GM19240 (cell line): ENCODE measurements around the gene TFDP1.
"Not testable (repeated sequence)": the region's sequence is repeated elsewhere in the genome, so short reads cannot be mapped to it uniquely, and the experiment has no call there.

Experiments used
- DNase-seq: peaks from one replicate; pipeline ENCODE4 v3.0.0; 2011; ENCODE audit warnings: low spot score; ENCODE audit not compliant: insufficient read length

The TFDP1 gene

DNA sequence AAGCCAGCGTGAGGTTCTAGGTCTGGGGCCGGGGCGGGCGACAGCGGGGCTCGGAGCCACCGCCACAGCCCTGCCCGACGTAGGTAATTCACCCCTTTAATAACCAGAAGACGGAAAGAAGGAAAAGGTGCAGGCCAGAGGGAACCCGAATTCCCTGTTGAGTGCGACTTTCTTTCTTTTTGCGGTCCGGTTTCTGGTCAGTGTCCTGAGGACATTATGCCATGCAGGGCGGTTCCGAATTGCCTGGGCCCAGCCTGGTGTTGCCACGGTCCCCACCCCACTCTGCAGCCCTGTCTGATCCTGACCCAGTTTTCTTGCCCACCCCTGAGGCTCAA is 18.4 kb upstream of the TFDP1 start:
- no peak for DNase-seq

DNA sequence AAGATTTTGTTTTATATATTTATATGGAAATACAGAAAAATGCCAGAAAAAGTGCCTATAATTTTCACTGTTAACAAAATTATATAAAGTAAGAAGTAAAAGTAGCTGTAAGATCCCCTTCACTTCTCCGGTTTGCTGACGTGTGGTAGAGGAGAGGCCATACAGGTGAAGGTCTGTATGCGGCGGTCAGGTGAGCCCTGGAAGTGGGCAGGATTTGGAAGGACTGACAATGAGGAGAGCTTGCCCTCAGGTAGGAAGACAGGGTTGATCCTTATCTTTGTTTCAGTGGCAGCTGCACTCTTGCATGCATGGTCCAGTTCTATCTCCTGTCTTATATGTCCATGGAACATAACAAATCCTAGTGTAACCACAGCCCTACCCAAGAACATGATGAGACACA is 16.9 kb upstream of the TFDP1 start:
- DNase-seq: no peak

DNA sequence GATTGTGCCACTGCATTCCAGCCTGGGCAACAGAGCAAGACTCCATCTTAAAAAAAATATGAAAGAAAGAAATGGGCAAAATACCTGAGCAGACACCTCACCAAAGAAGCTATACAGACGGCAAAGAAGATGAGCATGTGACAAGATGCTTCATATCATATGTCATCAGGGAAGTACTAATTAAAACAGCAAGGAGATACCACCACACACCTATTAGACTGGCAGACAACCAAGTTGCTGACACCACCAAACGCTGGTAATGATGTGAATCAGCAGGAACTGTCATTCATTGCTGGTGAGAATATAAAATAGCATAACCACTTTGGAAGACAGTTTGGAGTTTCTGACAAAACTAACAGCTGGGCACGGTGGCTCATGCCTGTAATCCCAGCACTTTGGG is 11.5 kb upstream of the TFDP1 start:
- DNase-seq: no peak

DNA sequence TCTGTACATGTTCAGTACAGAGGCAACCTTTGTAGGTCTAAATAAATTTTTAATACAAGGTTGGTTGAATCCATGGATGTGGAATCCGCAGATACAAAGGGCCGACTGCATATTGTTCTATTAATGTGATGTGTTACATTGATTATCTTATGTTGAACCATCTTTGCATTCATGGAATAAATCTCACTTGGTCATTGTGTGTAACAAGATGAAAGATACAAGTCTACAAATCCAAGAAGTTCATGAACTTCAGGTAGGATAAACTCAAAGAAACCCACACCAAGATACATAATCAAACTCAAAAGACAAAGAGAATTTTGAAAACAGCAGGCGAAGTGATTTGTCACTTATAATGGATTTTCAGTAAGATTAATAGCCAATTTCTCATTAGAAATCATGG is 8.0 kb upstream of the TFDP1 start:
- no peak for DNase-seq

DNA sequence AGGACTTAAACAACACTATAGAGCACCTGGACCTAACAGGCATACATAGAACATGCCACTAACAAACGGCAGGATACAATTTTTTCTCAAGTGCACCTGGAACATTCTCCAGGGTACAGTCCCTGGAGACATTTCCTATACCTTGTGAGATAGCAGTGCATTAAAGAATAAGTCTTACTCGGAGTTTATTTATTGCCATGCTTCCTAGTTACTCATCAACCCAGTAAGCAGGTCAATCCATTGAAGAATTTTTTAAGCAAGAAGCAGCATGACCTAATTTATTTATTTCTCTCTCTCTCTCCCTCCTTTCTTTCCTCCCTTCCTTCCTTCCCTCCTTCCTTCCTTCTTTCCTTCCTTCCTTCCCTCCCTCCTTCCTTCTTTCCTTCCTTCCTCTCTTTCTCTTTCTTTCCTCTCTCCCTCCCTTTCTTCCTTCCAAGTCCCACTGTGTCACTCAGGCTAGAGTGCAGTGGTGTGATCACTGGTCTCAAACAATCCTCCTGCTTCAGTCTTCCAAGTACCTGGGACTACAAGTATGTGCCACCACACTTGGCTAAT is 6.6 kb upstream of the TFDP1 start:
- DNase-seq: no peak

DNA sequence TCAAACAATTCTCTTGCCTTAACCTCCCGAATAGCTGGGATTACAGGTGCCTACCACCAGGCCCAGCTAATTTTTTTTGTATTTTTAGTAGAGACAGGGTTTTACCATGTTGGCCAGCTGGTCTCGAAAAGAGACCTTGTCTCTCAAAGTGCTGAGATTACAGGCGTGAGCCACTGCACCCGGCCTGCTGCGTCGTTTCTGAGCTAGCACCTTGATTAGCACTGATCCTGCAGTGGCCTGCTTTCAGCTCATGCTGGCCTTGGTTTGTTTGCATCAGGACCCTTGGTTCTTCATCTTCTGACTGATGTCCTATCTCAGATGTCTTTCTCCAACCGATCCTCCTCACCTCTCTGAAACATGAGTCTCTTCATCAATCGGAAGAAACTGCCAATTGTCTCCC is 4.9 kb upstream of the TFDP1 start:
- no peak for DNase-seq

DNA sequence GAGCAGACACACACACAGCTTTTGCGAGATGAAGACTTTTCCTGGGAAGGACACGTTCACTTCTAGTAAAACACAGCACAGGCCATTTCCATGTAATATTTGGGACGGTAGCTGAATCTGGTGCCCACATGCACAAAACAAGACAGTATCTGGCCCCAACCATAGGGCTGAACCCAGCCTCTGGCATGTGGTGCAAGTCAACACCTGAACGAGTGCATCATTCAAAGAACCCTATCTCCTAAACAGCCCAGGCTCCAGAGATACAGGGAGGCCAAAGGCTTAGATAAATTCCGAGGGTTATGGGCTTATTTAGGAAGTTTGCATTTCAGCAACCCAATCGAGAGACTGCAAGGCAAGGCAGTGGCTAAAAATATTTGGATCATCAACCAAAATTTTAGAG is 2.7 kb upstream of the TFDP1 start:
- no peak for DNase-seq

DNA sequence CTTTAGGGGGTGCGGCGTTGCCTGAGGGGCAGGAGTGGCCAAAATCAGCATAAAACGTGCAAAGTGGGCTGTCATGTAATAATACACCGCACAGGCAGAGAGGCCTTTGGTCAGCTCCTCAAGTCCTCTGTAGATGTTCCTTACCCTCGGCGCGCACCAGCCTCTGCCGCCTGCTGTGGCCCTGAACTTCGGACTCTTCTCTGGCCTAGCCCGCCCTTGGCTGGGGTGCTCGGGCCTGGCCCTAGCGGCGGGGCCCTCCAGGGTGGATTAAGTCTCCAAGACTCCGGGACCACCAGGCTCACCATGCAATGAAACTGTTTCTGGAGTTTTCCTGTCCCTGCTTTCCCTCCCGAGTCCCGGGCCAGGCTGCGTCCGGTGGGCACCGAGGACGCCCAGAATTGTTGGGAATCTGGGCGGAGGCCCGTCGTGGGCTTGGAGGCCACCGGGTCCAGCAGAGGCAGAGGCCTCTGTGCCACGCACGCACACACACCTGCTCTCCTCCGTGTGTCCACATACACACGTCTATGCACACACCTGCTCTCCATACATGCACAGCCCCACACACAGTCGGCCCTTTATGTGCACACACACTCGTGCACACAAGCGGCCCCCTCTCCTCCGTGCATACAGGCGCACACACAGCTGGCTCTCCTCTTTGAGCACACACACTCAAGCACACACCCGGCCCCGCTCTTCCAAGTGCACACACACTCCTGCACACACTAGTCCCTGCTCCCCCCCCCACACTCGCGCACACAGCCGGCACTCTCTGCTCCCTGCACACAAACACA is 1.5 kb upstream of the TFDP1 start:
- DNase-seq: no peak

DNA sequence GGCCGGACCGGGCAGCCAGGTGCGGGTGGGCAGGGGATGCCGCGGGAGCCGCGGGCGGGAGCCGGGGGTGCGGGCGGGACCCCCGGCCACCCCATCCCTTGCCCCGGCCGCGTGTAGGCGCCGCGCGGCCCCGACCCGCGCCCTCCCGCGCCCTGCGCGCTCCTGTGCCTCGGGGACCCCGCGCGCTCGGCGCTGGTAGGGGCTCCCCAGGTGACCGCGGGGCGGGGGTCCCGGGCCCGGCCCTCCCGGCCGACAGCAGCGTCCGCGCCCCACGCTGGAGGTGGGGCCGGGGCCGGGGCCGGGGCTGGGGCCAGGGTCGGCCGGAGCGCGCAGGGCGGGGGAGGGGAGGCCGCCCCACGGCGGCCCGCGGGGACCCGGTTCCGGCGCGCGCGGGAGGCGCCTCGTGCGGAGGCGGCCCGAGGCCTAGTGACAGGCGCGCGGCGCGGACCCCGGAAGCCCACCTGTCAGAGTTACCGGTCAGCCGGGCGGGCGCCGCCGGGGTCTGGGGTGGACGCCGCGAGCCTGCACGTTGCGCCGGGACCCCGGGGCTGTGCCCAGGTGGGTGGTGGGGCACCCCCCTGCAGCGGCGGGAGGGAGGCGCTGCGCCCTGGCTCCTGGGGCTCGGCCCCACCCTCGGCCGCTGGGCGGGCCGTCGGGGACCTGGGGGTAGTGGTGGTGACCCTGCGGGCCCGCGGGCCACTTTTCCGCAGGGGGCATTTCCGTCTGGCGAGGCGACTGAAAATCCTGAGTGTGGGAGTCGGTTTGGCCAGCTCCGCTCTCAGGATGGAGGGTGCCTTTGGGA is 518 bp downstream of the TFDP1 start:
- DNase-seq: no peak

DNA sequence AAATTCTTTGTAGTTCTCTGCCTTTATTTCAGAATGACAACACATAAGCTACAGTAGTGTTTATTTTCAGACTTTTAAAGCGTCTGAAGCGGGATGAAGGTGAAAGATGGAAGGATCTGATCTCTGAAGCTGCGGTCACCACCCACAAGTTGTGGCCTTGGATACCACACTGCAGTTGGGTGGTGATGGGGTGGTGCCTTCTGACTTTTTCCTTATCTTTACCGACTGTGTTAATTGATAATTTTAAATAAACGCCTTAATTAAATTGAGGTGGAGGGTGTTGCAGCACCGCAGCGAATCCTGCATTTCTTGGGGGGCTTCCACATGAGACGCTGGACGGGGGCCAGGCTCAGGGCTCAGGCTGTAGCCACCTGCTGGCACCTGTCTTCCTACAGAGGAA is 1.3 kb downstream of the TFDP1 start:
- no peak for DNase-seq

DNA sequence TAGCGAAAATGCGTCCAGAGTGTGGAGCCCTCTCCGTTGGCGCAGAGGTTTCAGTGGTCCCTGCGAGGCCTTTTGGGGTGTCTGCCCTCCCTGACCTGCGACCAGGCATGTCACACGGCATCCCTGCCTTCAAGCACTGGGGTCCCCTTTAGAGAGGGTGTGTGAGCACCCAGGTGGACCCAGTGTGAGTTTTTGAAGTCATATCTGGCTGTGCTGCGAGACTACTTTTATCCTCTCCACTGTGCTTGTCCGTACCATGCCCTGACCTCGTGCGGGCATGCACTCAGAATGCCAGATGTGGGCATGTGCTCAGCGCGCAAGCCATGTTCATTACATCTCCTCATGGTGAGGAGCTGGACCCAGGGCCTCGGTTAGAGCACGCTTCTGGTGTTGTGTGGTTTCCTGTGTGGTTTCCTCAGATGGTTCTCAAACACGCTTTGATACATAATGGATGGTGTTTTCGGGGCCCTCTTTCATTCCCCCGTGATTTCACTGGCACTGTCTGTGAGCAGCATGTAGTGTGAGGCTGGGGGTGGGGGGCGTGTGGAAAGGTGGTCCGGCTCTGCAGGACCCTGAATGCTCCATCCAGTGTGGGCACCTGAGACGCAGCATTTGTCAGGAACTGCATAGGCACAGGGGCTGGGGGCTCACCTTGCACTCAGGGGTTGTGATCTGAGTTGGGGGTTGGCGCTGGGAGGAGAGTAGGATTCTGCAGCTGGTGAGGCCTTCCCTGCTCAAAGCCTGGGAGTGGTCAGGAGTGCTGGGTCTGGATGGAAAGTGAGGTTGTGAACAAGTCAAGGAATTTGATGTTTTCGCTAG is 2.3 kb downstream of the TFDP1 start:
- no peak for DNase-seq

DNA sequence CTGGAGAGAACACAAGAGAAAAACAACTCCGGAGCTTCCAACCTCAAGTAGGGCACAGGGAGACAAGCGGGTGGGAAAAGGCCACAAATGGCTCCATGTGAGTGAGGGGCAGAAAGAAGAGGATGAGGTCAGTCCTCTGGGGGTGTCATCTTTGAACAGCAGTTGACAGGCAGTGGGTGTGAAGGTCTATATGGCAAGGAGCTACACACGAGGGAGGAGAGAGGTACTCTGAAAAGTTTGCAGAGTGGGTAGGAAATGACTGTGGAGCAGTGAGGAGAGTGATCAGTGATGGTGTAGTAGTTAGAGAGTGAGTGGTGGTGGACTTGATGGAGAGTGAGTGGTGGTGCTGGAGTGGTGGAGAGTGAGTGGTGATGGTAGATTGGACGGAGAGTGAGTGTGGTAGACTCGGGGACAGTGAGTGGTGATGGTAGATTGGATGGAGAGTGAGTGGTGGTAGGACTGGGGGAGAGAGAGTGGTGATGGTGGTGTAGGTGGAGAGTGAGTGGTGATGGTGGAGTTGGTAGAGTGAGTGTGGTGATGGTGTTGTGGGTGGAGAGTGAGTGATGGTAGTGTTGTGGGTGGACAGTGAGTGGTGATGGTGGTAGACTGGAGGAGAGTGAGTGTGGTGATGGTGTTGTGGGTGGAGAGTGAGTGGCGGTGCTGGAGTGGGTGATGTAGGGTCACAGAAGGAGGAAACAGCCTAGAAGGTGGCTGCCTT is 4.0 kb downstream of the TFDP1 start:
- no peak for DNase-seq

DNA sequence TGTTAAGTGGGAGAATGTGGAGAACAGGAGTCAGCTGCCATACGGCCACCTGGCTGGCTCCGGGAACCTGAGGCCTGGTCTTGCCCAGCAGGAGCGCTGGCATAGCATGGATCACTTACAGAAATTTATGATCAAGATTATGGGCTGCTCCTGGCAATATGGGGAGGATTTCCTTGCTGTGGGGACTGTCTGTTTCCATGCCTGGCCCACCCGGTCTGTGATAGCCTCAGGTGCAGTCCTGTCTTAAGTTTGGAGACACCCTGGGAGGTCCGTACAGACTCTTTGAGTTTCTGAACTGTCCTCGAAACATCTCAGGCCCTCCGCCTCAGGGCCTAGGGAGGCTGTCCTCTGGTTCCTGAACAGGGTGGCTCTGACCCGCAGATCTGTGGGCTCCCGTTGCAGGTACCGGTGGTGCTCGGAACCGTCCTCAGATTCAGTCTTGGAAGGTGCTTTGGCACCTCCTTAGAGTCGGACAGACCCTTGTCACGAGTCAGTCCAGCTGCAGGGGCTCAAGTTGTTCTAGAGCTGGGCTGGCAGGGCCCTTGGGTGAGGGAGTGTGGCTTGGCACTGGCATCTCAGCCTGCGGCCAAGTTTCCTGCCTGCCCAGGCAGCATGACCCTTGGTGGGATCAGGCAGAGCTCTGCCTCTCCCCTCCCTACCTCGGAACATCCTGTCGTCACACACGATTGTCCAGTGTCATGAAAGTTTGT is 4.9 kb downstream of the TFDP1 start:
- DNase-seq: no peak

DNA sequence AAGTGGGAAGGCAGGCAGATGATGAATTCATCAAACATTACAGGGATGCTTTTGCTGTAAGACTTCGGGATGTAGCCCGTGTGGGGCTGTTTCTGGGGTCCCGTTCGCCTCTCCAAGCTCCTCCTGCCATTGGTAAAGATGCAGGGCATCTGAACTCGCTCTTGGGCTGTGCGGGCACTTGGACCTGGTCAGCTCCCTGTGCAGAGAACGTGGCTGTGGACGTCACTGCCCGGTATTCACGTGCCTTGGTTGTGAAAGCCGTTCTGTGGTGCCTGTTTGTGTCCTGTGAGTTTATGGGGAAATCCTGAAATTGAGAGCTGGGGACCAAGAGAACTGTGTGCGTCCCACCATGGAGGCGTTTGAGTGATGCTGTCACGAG is 5.4 kb downstream of the TFDP1 start:
- DNase-seq: no peak

DNA sequence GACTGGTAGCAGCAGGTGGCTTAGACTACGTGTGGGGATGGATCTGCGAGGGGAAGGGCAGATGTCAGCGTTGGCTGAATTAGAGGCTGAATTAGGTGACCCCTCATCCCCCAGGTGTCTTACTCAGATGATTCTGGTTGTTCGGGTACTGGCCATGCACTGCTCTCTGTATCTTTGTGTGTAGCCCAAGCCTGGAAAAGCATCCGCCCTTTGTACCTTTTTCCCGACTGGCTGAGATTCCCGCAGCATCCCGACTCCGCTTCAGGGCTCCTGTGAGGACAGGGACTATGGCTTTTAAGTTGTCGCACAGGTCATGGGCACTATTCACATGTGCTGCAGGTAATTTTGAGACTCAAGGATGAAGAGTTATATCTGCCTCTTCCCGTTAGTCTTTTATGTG is 7.2 kb downstream of the TFDP1 start:
- DNase-seq: no peak

DNA sequence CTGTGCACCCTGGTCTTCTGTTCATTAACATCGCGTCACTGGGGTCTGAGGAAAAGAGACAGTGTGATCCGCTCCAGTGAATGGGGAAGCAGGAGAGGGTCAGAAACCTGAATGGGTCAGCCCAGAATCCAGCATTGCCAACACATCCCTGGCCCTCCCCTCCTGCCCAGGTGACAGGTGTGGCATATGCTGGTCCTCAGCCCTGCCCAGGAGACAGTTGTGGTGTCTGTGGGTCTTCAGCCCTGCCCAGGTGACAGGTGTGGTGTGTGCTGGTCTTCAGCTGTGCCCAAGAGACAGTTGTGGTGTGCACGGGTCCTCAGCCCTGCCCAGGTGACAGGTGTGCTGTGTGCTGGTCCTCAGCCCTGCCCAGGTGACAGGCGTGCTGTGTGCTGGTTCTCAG is 8.0 kb downstream of the TFDP1 start:
- DNase-seq: no peak

DNA sequence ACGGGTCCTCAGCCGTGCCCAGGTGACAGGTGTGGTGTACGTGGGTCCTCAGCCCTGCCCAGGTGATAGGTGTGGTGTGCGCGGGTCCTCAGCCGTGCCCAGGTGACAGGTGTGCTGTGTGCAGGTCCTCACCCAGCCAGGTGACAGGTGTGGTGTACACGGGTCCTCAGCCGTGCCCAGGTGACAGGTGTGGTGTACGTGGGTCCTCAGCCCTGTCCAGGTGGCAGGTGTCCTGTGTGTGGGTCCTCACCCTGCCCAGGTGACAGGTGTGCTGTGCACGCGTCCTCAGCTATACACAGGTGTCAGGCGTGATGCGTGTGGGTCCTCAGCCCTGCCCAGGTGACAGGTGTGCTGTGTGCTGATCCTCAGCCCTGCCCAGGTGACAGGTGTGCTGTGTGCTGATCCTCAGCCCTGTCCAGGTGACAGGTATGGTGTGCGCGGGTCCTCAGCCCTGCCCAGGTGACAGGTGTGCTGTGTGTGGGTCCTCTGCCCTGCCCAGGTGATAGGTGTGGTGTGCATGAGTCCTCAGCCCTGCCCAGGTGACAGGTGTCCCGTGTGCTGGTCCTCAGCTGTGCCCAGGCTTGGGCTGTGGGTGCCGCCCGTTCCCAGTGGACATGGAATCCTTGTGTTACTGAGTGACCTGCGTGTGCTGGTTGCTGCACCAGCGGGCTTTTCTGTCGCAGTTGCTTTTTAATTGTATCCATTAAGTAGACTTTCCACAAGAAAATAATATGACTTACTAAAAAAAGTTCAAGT is 9.7 kb downstream of the TFDP1 start:
- not testable (repeated sequence) for DNase-seq

DNA sequence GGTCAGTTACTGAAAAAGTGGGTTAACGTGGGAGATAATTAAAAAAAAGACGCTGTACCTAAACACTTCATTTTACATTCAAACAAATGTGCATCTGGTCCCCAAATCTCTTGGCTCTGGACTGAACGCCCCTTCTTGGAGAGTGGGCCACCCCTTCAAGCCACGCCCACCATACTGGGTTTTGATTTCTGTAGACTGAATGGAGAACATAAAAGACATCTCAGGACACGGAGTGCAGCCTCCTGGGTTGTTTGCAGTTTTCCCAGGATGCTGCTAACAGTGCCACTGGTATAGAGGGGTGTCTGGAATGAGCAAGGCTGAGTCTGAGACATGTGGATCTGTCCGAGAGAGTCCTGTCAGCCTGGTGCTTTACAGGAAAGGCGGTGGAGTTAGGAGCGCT is 10.6 kb downstream of the TFDP1 start:
- no peak for DNase-seq

DNA sequence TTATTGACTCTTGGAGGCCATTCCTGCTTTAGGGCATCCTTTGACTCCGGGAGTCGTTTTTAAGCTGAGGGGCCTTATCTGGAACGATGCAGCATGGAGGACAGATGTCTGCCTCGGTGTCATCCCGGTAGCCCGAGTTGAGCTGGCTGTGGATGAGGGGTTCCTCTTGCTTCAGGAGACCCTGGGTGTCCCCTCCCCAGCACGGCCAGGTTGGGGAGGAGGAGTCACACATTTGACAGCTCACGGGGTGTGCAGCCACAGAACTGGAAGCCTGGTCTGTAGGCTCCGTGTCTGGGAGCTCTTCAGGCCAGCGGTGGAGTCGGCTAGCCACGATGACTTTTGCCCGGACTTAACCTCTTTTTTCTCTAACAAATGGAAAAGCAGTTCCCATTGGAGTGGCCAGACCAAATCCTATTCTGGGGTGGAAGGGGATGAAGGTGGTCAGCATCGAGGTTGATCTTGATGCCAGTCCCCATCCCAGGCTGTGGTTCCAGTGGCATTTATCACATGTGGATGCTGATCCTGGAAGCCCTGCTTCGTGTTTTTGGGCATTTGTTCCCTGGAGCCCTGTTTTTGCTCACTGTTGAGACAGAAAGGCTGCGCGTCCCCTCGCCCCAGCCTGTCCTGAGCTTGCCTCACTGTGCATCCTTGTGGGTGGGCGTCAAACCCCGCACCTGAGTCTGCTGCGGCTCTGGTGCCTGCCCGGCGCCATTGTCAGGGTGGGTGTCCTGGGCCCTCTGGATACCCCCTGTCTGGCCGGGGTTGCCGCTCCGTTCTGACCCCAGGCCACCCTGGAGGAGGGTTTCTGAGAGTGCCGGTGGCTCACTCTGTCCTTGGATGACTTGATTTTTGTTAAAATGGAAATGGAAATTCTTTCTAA is 12.0 kb downstream of the TFDP1 start:
- DNase-seq: no peak
